Hepatocyte (in vitro differentiated cells): ENCODE measurements around the gene RNF145.

Experiments used
- CTCF ChIP-seq: fragments of 200-600 bp; sonication (generic); IDR thresholded peaks from 2 replicates; pipeline ENCODE4 v1.5.1; 2016; ENCODE audit warnings: antibody characterized with exemption, mild to moderate bottlenecking; ENCODE audit not compliant: poor library complexity
- EZH2 ChIP-seq: fragments of 200-600 bp; sonication (generic); IDR thresholded peaks from 2 replicates; pipeline ENCODE4 v1.6.1; 2016; ENCODE audit warnings: antibody characterized with exemption, mild to moderate bottlenecking, borderline replicate concordance
- EZH2phosphoT487 ChIP-seq: fragments of 200-600 bp; sonication (generic); IDR thresholded peaks from one replicate; pipeline ENCODE4 v1.6.1; 2018; ENCODE audit warnings: antibody characterized with exemption, mild to moderate bottlenecking, low read depth, moderate library complexity; ENCODE audit not compliant: unreplicated experiment, severe bottlenecking

DNA sequence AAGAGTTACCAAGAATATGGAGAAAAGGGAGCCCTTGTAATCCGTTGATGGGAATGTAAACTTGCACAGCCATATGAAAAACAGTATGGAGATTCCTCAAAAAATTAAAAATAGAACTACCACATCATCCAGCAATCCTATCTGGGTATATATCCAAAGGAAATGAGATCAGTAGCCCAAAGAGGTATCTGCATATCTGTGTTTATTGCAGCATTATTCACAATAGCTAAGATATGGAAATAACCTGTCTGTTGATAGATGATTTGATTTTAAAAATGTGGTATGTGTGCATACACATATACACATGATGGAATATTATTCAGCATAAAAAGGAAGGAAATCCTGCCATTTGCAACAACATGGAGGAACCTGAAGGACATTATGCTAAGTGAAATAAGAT is 61.4 kb downstream of the RNF145 start:
- TF ChIP-seq CTCF (no peak), EZH2phosphoT487 (no peak), EZH2 (no peak)
